ENCODE measurements around the gene CFAP57. TPM values are rescaled to one million over a fixed set of nuclear protein-coding genes. Genes with fewer than 3 reads are reported as not detected.

Gene CFAP57
- polyA plus RNA-seq, 1 donor from 2014 or later: 0.17 TPM

GRCh38 chr1:43288785-43289706 lies 116.9 kb downstream of the CFAP57 start:
- Histone ChIP-seq H2AFZ (ENCODE audit: low read depth, low read length) (no peak overlapping the region), H3F3A (ENCODE audit: insufficient read depth, low read length, poor library complexity, severe bottlenecking) (no peaks in the 10 kb centered on the region), H3K9ac (ENCODE audit: low read length) (no peak overlapping the region), H3K4me2 (ENCODE audit: low read length) (no peak overlapping the region), H3K9me3 (ENCODE audit: low read length) (no peaks in the 10 kb centered on the region), H3K4me3 (ENCODE audit: low read length) (no peak overlapping the region), H3K36me3 (ENCODE audit: insufficient read depth, low read length) (no peaks in the 10 kb centered on the region), H3K27ac (ENCODE audit: low read length) (no peak overlapping the region), H4K20me1 (ENCODE audit: insufficient read depth) (no peaks in the 10 kb centered on the region), H3K79me2 (replicated peaks; ENCODE audit: insufficient read depth, low read length) (no peaks in the 10 kb centered on the region), H3K9me2 (ENCODE audit: insufficient read depth, low read length) (no peaks in the 10 kb centered on the region), H3K27me3 (ENCODE audit: insufficient read depth, low read depth, low read length) (no peaks in the 10 kb centered on the region)
- TF ChIP-seq EZH2 (IDR thresholded peaks at IDR 0.05; ENCODE audit: borderline replicate concordance, insufficient read depth, low read length, poor library complexity, severe bottlenecking): no peak
- TF ChIP-seq CTCF (IDR thresholded peaks at IDR 0.05; ENCODE audit: poor library complexity, severe bottlenecking): no peak

- H3K9ac ChIP-seq (ENCODE audit: low read length): no peak overlapping the region
- no peak overlapping the region for H3K4me3 ChIP-seq (ENCODE audit: low read length)
- H3F3A ChIP-seq (ENCODE audit: insufficient read depth, low read length, poor library complexity, severe bottlenecking): no peaks in the 10 kb centered on the region
- H3K9me3 ChIP-seq (ENCODE audit: low read length): no peaks in the 10 kb centered on the region
- H4K20me1 ChIP-seq (ENCODE audit: insufficient read depth): no peaks in the 10 kb centered on the region
- no peaks in the 10 kb centered on the region for H3K27me3 ChIP-seq (ENCODE audit: insufficient read depth, low read depth, low read length)
- H3K9me2 ChIP-seq (ENCODE audit: insufficient read depth, low read length): no peaks in the 10 kb centered on the region
- no peaks in the 10 kb centered on the region for H3K36me3 ChIP-seq (ENCODE audit: insufficient read depth, low read length)
- H3K27ac ChIP-seq (ENCODE audit: low read length): no peak overlapping the region
- H3K4me2 ChIP-seq (ENCODE audit: low read length): no peak overlapping the region
- TF ChIP-seq REST (IDR thresholded peaks at IDR 0.05; ENCODE audit: borderline replicate concordance): no peak
- TF ChIP-seq SMC3 (conservative IDR thresholded peaks at IDR 0.05; ENCODE audit: poor library complexity): no peak
- TF ChIP-seq TAF1 (IDR thresholded peaks at IDR 0.05; ENCODE audit: low read depth): no peak
- no peak for TF ChIP-seq EP300 (conservative IDR thresholded peaks at IDR 0.05; ENCODE audit: poor library complexity, severe bottlenecking)
- no peak for TF ChIP-seq EZH2 (IDR thresholded peaks at IDR 0.05; ENCODE audit: borderline replicate concordance, insufficient read depth, low read length, poor library complexity, severe bottlenecking)
- TF ChIP-seq CTCF (IDR thresholded peaks at IDR 0.05; ENCODE audit: poor library complexity, severe bottlenecking): no peak
- TF ChIP-seq MXI1 (conservative IDR thresholded peaks at IDR 0.05; ENCODE audit: poor library complexity, severe bottlenecking): no peak
- TF ChIP-seq POLR2AphosphoS5 (IDR thresholded peaks at IDR 0.05): no peak
- TF ChIP-seq RAD21 (conservative IDR thresholded peaks at IDR 0.05): no peak
- H3K79me2 ChIP-seq (replicated peaks; ENCODE audit: insufficient read depth, low read length): no peaks in the 10 kb centered on the region
- no peak overlapping the region for H2AFZ ChIP-seq (ENCODE audit: low read depth, low read length)
These were observed 120.1 kb downstream of the CFAP57 start for GRCh38 chr1:43292216-43292615.

Data from neural cell (in vitro differentiated cells).